Measurements from ENCODE around the gene SNED1.

SNED1 gene

DNA sequence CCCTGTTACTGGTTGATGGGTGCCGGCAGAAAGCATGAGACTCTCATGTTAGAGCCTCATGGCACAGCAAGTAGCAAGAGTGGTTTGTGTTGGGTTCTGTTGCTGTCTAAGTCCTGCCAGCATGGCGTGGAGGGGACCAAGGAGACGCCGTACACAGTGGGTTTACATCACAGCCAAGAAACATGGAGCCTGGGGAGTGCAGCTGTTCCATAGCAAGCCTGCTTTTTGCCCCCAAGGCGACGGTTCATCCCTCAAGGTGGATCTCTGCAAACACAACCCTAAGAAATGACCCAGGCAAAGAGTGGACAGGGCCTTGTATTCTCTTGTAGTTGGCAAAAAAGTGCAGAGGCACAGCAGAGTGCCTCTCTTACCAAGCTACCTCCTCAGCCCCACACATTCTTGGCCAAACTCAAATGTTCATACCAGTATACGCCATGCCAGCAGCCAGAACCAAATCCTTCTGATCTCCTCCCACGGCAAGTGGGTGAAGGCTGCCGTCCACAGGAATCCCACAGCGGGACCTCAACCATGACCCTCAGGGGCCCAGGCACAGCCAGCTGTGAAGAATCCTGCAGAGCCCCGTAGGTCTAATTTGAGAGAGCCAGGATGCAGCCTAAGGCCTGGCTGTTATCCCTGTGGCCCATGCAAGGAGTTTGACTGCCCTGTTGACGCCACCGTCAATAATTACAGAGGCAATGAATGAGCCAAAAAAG, 19.0 kb downstream of the SNED1 start:
- Histone ChIP-seq H3K9me3 (ENCODE audit: control insufficient read depth, low read length) (no peaks in the 10 kb centered on the region), H3K36me3 (ENCODE audit: control insufficient read depth, insufficient read depth, low read length) (no peaks in the 10 kb centered on the region), H3K4me1 (ENCODE audit: control insufficient read depth, insufficient read depth, low read length, poor library complexity, severe bottlenecking) (no peaks in the 10 kb centered on the region), H3K27me3 (replicated peaks; ENCODE audit: control insufficient read depth, insufficient read depth, low read length, poor library complexity, severe bottlenecking) (no peaks in the 10 kb centered on the region), H3K4me3 (ENCODE audit: insufficient read depth, low read depth, low read length, poor library complexity, severe bottlenecking) (no peak overlapping the region), H3K27ac (ENCODE audit: insufficient read depth, low read length, poor library complexity, severe bottlenecking) (no peak overlapping the region)
- no peak for DNase-seq

DNA sequence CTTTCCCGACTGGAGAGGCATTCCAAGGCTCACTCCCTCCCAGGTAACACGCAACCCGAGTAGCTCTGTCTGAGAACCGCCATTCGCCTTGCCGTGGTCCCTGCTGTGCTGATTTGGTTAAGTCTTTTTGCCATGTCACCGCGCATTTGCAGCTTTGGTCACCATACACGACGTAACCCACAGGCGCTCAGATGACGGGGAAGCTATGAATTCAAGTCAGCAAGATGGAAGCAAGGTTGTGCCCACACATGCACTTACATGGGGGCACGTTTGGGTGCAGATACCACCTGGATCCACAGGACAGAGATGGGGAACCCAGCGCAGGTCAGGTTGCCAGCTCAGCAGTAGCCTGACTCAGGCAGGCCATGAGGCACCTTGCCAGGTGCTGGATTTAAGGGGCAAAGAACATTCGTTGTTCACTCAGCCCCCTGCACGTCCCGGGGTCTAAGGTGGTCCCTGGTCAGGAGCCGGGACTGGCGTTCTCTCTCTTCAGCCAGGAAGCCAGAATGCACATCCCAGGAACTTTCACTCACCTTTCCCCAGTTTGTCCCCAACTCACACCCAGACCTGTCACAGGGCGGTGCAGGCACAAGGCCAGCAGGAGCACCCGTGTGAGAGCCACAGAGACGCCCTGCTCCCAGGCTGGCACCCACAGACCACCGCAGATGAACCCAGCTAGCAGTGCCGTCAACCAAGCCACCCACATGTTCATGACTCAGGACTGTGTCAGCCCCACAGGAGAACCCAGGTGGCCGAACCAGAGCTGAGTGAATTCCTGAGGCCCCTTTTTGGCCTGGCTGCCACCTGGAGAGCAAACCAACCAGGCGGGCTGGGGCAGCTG, 19.9 kb downstream of the SNED1 start:
- H3K4me1 ChIP-seq (ENCODE audit: control insufficient read depth, insufficient read depth, low read length, poor library complexity, severe bottlenecking): no peaks in the 10 kb centered on the region
- no peak for DNase-seq
- H3K4me3 ChIP-seq (ENCODE audit: insufficient read depth, low read depth, low read length, poor library complexity, severe bottlenecking): no peak overlapping the region
- H3K36me3 ChIP-seq (ENCODE audit: control insufficient read depth, insufficient read depth, low read length): no peaks in the 10 kb centered on the region
- no peaks in the 10 kb centered on the region for H3K9me3 ChIP-seq (ENCODE audit: control insufficient read depth, low read length)
- H3K27me3 ChIP-seq (replicated peaks; ENCODE audit: control insufficient read depth, insufficient read depth, low read length, poor library complexity, severe bottlenecking): no peaks in the 10 kb centered on the region
- no peak overlapping the region for H3K27ac ChIP-seq (ENCODE audit: insufficient read depth, low read length, poor library complexity, severe bottlenecking)

DNA sequence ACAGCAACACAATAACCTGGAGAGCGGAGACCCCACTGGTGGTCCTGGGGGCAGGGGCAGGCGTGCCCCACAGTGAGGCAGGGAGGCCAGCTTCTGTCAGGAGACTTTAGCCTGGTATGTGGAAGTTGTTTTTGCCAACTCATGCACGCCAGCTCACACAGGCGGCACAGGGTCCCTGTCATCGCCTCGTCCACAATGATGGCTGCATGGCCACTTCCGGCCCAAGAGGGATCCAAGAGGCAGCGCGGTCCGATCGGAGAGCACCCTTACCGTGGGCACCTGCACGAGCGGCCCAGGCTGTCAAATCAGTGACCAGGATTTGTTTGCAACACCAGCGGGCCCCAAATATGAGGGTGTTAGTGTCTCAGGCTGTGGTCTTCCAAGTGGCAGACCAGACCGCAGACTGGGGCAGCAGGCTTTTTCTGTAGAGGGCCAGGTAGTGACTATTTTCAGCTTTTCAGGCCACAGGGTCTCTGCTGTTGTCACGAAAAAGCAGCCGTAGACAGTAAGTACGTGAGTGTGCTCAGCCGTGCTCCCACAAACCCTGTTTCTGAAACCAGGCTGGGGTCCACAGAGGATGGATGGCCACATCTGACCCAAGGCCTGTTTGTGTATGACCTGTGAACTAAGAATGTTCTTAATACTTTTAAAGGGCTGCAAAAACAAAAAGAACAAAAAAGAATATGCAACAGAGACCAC, 21.2 kb downstream of the SNED1 start:
- H3K9me3 ChIP-seq (ENCODE audit: control insufficient read depth, low read length): no peaks in the 10 kb centered on the region
- no peaks in the 10 kb centered on the region for H3K27me3 ChIP-seq (replicated peaks; ENCODE audit: control insufficient read depth, insufficient read depth, low read length, poor library complexity, severe bottlenecking)
- H3K4me1 ChIP-seq (ENCODE audit: control insufficient read depth, insufficient read depth, low read length, poor library complexity, severe bottlenecking): no peaks in the 10 kb centered on the region
- DNase-seq: no peak
- no peak overlapping the region for H3K27ac ChIP-seq (ENCODE audit: insufficient read depth, low read length, poor library complexity, severe bottlenecking)
- no peaks in the 10 kb centered on the region for H3K36me3 ChIP-seq (ENCODE audit: control insufficient read depth, insufficient read depth, low read length)
- no peak overlapping the region for H3K4me3 ChIP-seq (ENCODE audit: insufficient read depth, low read depth, low read length, poor library complexity, severe bottlenecking)

DNA sequence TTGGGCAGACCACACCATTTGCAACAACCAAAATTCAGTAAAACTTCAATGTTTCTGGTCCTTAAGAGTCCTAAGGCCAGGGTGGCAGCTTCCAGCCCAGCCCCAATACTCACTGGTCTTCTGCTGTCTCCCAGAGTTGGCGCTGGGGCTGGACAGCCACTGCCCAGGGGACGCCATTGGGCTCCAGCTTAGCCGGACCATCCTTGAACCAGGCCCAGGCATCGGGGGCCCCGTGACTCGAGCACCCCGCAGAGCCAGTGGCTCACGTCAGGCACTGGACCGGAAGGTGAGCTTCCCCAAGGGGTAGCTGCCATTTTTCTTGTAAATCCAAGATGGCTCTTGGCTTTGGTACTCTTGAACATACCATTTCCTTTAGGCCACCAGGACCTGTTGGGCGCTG, 21.8 kb downstream of the SNED1 start:
- Histone ChIP-seq H3K27ac (ENCODE audit: insufficient read depth, low read length, poor library complexity, severe bottlenecking) (no peak overlapping the region), H3K36me3 (ENCODE audit: control insufficient read depth, insufficient read depth, low read length) (no peaks in the 10 kb centered on the region), H3K4me3 (ENCODE audit: insufficient read depth, low read depth, low read length, poor library complexity, severe bottlenecking) (no peak overlapping the region), H3K9me3 (ENCODE audit: control insufficient read depth, low read length) (peaks cover 5% of the 10 kb centered on the region), H3K4me1 (ENCODE audit: control insufficient read depth, insufficient read depth, low read length, poor library complexity, severe bottlenecking) (no peaks in the 10 kb centered on the region), H3K27me3 (replicated peaks; ENCODE audit: control insufficient read depth, insufficient read depth, low read length, poor library complexity, severe bottlenecking) (no peaks in the 10 kb centered on the region)
- no peak for DNase-seq

GRCh38 chr2:241020629-241021190, 22.3 kb downstream of the SNED1 start:
- H3K9me3 ChIP-seq (ENCODE audit: control insufficient read depth, low read length): peaks cover 6% of the 10 kb centered on the region
- no peak overlapping the region for H3K27ac ChIP-seq (ENCODE audit: insufficient read depth, low read length, poor library complexity, severe bottlenecking)
- H3K27me3 ChIP-seq (replicated peaks; ENCODE audit: control insufficient read depth, insufficient read depth, low read length, poor library complexity, severe bottlenecking): no peaks in the 10 kb centered on the region
- no peaks in the 10 kb centered on the region for H3K4me1 ChIP-seq (ENCODE audit: control insufficient read depth, insufficient read depth, low read length, poor library complexity, severe bottlenecking)
- no peak overlapping the region for H3K4me3 ChIP-seq (ENCODE audit: insufficient read depth, low read depth, low read length, poor library complexity, severe bottlenecking)
- H3K36me3 ChIP-seq (ENCODE audit: control insufficient read depth, insufficient read depth, low read length): no peaks in the 10 kb centered on the region
- DNase-seq: no peak

DNA sequence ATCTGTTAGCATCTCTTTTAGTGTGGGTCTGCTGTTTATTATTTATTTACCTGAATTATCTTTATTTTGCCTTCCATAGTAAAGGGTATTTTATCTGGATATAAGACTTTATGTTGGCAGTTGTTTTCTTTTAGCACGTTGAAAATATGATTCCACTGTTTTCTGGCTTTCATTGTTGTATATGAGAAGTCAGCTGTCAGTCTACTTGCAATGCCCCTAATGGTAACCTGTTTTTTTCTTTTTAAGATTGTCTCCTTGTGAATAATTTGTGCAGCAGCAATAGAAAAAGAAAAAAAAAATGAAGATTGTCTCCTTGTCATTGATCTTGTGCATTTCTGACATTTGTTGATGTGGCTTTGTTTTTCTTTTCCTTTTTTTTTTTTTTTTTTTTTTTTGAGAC, 27.2 kb downstream of the SNED1 start:
- Histone ChIP-seq H3K27ac (ENCODE audit: insufficient read depth, low read length, poor library complexity, severe bottlenecking) (no peak overlapping the region), H3K27me3 (replicated peaks; ENCODE audit: control insufficient read depth, insufficient read depth, low read length, poor library complexity, severe bottlenecking) (no peaks in the 10 kb centered on the region), H3K4me3 (ENCODE audit: insufficient read depth, low read depth, low read length, poor library complexity, severe bottlenecking) (no peak overlapping the region), H3K9me3 (ENCODE audit: control insufficient read depth, low read length) (peaks cover 6% of the 10 kb centered on the region), H3K36me3 (ENCODE audit: control insufficient read depth, insufficient read depth, low read length) (no peaks in the 10 kb centered on the region), H3K4me1 (ENCODE audit: control insufficient read depth, insufficient read depth, low read length, poor library complexity, severe bottlenecking) (no peaks in the 10 kb centered on the region)
- no peak for DNase-seq

GRCh38 chr2:241029599-241030332, 31.3 kb downstream of the SNED1 start:
- H3K4me3 ChIP-seq (ENCODE audit: insufficient read depth, low read depth, low read length, poor library complexity, severe bottlenecking): no peak overlapping the region
- H3K27me3 ChIP-seq (replicated peaks; ENCODE audit: control insufficient read depth, insufficient read depth, low read length, poor library complexity, severe bottlenecking): no peaks in the 10 kb centered on the region
- H3K9me3 ChIP-seq (ENCODE audit: control insufficient read depth, low read length): peaks cover 5% of the 10 kb centered on the region
- DNase-seq: no peak
- H3K27ac ChIP-seq (ENCODE audit: insufficient read depth, low read length, poor library complexity, severe bottlenecking): no peak overlapping the region
- no peaks in the 10 kb centered on the region for H3K36me3 ChIP-seq (ENCODE audit: control insufficient read depth, insufficient read depth, low read length)
- H3K4me1 ChIP-seq (ENCODE audit: control insufficient read depth, insufficient read depth, low read length, poor library complexity, severe bottlenecking): no peaks in the 10 kb centered on the region

- Histone ChIP-seq H3K27ac (ENCODE audit: insufficient read depth, low read length, poor library complexity, severe bottlenecking) (no peak overlapping the region), H3K4me3 (ENCODE audit: insufficient read depth, low read depth, low read length, poor library complexity, severe bottlenecking) (no peak overlapping the region), H3K9me3 (ENCODE audit: control insufficient read depth, low read length) (no peaks in the 10 kb centered on the region), H3K27me3 (replicated peaks; ENCODE audit: control insufficient read depth, insufficient read depth, low read length, poor library complexity, severe bottlenecking) (no peaks in the 10 kb centered on the region), H3K36me3 (ENCODE audit: control insufficient read depth, insufficient read depth, low read length) (no peaks in the 10 kb centered on the region), H3K4me1 (ENCODE audit: control insufficient read depth, insufficient read depth, low read length, poor library complexity, severe bottlenecking) (no peaks in the 10 kb centered on the region)
- DNase-seq: no peak
Measured at GRCh38 chr2:241030333-241030680, 31.9 kb downstream of the SNED1 start.

DNA sequence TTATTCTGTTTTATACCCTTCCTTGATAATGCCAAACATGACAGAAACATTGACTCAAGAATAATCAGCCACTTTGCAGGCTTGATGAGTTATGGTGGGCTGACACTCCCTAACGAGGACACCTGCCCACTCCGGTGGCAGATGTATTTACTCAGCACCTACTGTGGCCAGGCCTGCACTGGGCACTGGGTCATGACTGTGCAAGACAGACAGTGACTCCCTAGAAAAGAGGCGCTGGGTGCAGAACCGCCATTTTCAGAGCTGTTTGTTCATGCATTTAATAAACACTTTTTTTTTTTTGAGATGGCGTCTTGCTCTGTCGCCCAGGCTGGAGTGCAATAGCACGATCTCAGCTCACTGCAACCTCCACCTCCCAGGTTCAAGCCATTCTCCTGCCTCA, 32.5 kb downstream of the SNED1 start:
- Histone ChIP-seq H3K27ac (ENCODE audit: insufficient read depth, low read length, poor library complexity, severe bottlenecking) (no peak overlapping the region), H3K4me1 (ENCODE audit: control insufficient read depth, insufficient read depth, low read length, poor library complexity, severe bottlenecking) (no peaks in the 10 kb centered on the region), H3K9me3 (ENCODE audit: control insufficient read depth, low read length) (no peaks in the 10 kb centered on the region), H3K4me3 (ENCODE audit: insufficient read depth, low read depth, low read length, poor library complexity, severe bottlenecking) (no peak overlapping the region), H3K27me3 (replicated peaks; ENCODE audit: control insufficient read depth, insufficient read depth, low read length, poor library complexity, severe bottlenecking) (no peaks in the 10 kb centered on the region), H3K36me3 (ENCODE audit: control insufficient read depth, insufficient read depth, low read length) (no peaks in the 10 kb centered on the region)
- no peak for DNase-seq

All from effector memory CD4-positive, alpha-beta T cell (primary cell).